Lung microvascular endothelial cell (primary cell): ENCODE results near the gene GPR25. TPM values are rescaled to one million over a fixed set of nuclear protein-coding genes. Genes with fewer than 3 reads are reported as not detected.

Experiments used
- DNase-seq, 2 donors: peaks; one replicate each; pipeline versions ENCODE4 v3.0.0 to v3.0.0-alpha.2; 2010; ENCODE audit warnings: low read depth in 2 of 2
- total RNA-seq: library from RNA; depleted of rRNA; stranded (reverse); fragments of >200 nt; gene quantifications from 2 replicates; pipeline ENCODE4 v1.2.1, GENCODE V29; 2014

Gene GPR25
- total RNA-seq, 1 donor from 2014 or later, result not detected

GRCh38 chr1:200894712-200895442, 22.1 kb downstream of the GPR25 start, which contains the start of gene INAVA:
TSS of gene INAVA (plus strand) at chr1:200894900. CDS start at chr1:200898401, 3,501 bp downstream.
- DNase-seq, result no peak

- DNase-seq, result no peak
Observed at GRCh38 chr1:200895443-200895789, 22.6 kb downstream of the GPR25 start.

GRCh38 chr1:200895801-200896530, 23.2 kb downstream of the GPR25 start:
- no peak for DNase-seq

GRCh38 chr1:200896531-200897196, 23.9 kb downstream of the GPR25 start:
- DNase-seq, result no peak

DNA sequence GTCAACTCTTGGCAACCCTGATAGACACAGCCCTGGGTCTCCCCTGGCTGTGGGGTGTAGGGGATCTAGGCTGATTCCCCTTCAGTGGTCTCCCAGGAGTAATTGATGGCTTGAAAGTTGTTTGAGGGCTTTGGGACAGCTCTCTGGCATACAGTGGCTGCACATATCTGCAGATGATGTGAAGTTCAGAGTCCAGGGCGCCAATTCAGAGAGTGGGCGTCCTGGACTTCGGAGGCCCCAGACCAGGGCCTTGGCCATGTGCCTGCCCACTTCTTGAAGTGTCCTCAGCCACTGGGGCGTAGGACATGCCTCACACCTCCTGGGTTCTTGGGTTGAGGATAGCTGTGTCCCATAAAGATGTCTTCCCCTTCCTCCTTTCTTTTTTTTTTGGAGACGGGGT, 24.5 kb downstream of the GPR25 start:
- DNase-seq, result no peak

GRCh38 chr1:200899015-200899386, 26.2 kb downstream of the GPR25 start:
- DNase-seq, result no peak

GRCh38 chr1:200899451-200899915, 26.7 kb downstream of the GPR25 start:
- no peak for DNase-seq

DNA sequence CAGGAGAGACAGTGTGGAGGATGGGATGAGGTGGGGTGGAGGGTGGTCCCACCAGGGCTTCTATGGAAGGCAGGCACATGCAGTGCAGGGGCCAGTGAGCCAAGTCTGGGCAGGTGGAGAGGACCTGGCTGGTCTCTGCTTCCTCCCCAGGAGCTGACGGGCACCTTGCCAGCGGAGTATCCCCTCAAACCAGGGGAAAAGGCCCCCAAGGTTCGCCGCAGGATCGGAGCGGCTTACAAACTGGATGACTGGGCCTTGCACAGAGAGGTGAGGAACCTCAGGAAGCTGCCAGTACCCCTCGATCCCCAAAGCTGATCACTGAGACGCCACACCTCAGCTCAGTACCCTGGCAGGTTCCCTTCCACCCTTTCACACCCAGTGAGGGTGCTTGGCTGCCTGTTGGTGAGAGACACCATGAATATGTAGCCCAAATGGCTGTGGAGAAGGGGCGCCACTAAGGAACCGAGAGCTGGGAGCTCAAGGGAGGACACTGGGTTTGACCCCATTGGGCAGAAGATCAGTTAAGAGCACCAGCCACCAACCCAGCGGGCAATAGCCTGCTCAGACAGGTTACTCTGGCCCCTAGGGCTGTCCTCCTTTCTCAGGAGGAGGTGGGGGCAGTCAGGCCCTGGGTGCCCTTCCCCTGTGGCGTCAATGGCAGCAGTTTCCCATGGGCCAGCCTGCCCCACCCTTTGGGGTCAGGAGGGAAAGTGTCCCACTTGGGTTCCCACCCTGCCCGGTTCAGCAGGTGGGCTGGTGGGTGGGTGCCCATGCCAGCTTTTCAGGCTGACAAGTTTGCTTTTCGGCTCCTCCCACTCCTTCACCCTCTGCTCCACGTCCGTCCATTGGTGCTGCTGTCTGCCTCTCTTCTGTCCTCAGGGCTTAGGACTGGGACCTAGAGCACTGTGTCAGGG, 27.4 kb downstream of the GPR25 start:
- no peak for DNase-seq

GRCh38 chr1:200900877-200901276, 28.1 kb downstream of the GPR25 start:
- DNase-seq, result no peak

DNA sequence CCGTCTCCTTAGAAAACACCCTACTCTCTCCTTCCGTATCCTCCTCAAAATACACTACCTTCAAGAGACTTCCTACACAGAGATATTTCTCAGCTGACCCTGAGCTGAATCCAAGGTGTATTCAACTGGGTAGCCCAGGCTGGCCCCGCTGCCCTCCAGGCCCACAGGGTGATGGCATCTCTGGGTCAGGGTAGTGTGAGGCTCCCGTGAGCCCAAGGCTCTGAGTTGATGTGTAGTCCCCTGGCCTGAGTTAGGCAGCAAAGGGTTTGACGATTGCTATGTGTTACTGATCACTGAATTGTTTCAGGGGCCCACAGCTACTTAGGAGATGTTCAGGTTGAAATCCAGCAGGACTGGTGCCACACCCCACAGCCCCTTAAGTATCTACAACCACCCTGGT, 28.6 kb downstream of the GPR25 start:
- no peak for DNase-seq

GRCh38 chr1:200901796-200902444, 29.1 kb downstream of the GPR25 start:
- DNase-seq, result no peak

- no peak for DNase-seq
Observed at GRCh38 chr1:200903793-200904192, 31.0 kb downstream of the GPR25 start.

GRCh38 chr1:200904772-200905171, 32.0 kb downstream of the GPR25 start:
- no peak for DNase-seq

DNA sequence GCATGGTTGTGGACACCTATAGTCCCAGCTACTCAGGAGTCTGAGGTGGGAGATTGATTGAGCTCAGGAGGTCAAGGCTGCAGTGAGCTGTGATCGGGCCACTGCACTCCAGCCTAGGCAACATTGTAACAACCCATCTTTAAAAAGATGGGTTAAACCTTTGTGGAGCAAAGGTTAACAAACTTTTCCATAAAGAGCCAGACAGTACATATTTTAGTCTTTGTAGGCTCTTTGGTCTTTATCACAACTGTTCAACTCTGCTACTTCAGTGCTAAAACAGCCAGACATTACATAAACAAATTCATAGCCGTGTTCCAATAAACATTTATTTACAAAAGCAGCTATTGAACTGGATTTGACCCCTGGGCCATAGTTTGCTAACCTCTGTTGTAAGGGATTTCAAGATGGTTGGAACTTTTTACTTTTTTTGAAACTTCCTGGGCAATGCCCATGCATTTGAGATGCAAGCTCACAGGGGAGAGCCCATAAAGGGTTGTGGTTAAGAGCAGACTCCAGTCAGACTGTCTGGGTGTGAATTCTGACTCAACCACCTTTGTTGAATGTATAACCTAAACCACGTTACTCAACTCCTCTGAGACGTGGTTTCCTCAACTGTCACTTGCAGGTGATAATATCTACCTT, 32.8 kb downstream of the GPR25 start:
- no peak for DNase-seq

GRCh38 chr1:200906491-200906890, 33.7 kb downstream of the GPR25 start:
- DNase-seq, result no peak

- DNase-seq, result no peak
Observed at GRCh38 chr1:200907611-200908097, 34.9 kb downstream of the GPR25 start.

- DNase-seq, result no peak
Observed at GRCh38 chr1:200908191-200908868, 35.5 kb downstream of the GPR25 start.

DNA sequence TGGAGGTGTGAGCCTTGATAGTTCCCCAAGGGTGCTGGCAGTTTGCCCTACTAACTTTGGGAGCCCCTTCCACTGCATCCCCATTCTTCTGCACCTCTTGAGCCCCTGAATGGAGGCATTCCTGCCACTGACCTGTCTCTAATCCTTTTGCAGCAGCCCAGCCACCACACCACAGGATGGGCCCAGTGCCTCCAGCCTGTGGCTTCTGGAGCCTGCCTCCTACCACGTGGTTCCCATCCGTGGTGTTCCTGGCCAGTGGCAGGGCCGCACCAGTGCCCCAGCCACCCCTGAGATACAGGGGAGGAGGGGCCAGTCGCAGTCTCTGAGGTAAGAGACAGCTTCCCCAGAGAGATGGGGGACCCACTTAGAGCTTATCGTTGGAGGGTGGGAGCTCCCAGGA, 36.3 kb downstream of the GPR25 start:
- DNase-seq, result no peak

- no peak for DNase-seq
Observed at GRCh38 chr1:200909757-200910239, 37.0 kb downstream of the GPR25 start.
